SK-N-SH (cell line): ENCODE measurements around the gene SEMA3D. TPM values are rescaled to one million over a fixed set of nuclear protein-coding genes. Genes with fewer than 3 reads are reported as not detected.
A peak's percentile ranks its signal among the peaks of the same experiment; 100 is the strongest.

Experiments used
- CTCF ChIA-PET: fragments of 300-600, 350-600 bp; formaldehyde crosslinking; extraction: SDS; loops from one replicate; lab custom pipeline; 2021; lab: Yijun Ruan, JAX
- POLR2A ChIA-PET: fragments of 350-600 bp; sonication (Branson Sonifier 250); formaldehyde crosslinking; extraction: SDS; loops from one replicate; lab custom pipeline; 2020; ENCODE audit warnings: antibody characterized with exemption, inconsistent platforms; lab: Yijun Ruan, JAX
- DNase-seq: peaks from one replicate; pipeline ENCODE4 v3.0.0; 2012
- H2AFZ ChIP-seq: fragments of 200-600 bp; sonication (generic); 2 replicates; pipeline ENCODE4 v1.8.1; 2016; ENCODE audit warnings: antibody characterized with exemption, mild to moderate bottlenecking, low read depth
- H3F3A ChIP-seq: fragments of 200-600 bp; sonication (generic); replicated peaks from 2 replicates; pipeline ENCODE3; 2016; ENCODE audit warnings: antibody characterized with exemption, mild to moderate bottlenecking; ENCODE audit not compliant: insufficient read depth
- H3K27ac ChIP-seq, 2 experiments: fragments of 200-500 bp in 1 of 2; fragments of 200-600 bp in 1 of 2; sonication (Bioruptor generic) in 1 of 2; sonication (generic), shearing (Covaris generic) in 1 of 2; 2 replicates each; pipeline versions ENCODE4 v1.5.1 to v1.6.1; 2014 to 2016; ENCODE audit warnings: low read depth in 2 of 2, inconsistent platforms in 1 of 2, low read length in 1 of 2, mild to moderate bottlenecking in 1 of 2, mixed read lengths in 1 of 2
- H3K27me3 ChIP-seq: fragments of 200-600 bp; sonication (generic), shearing (Covaris generic); 2 replicates; pipeline ENCODE4 v1.6.1; 2016; ENCODE audit warnings: mixed run types; ENCODE audit not compliant: insufficient read depth
- H3K36me3 ChIP-seq, 2 experiments: fragments of 200-500 bp in 1 of 2; fragments of 200-600 bp in 1 of 2; sonication (Bioruptor generic) in 1 of 2; sonication (generic) in 1 of 2; replicated peaks in 1 of 2; 2 replicates each; pipeline versions ENCODE3 to v1.5.1; 2014 to 2016; ENCODE audit warnings: low read length in 1 of 2, mild to moderate bottlenecking in 1 of 2; ENCODE audit not compliant: insufficient read depth in 2 of 2, control insufficient read depth in 1 of 2
- H3K4me1 ChIP-seq, 2 experiments: fragments of 200-500 bp in 1 of 2; fragments of 200-600 bp in 1 of 2; sonication (Bioruptor generic) in 1 of 2; sonication (generic), shearing (Covaris generic) in 1 of 2; 2 replicates each; pipeline versions ENCODE4 v1.5.1 to v1.6.1; 2014 to 2016; ENCODE audit warnings: low read depth in 1 of 2, low read length in 1 of 2, mixed run types in 1 of 2; ENCODE audit not compliant: insufficient read depth in 2 of 2, control insufficient read depth in 1 of 2
- H3K4me2 ChIP-seq: fragments of 200-600 bp; sonication (generic), shearing (Covaris generic); 2 replicates; pipeline ENCODE4 v1.6.1; 2017; ENCODE audit warnings: mixed run types
- H3K4me3 ChIP-seq, 2 experiments: fragments of 200-500 bp in 1 of 2; fragments of 200-600 bp in 1 of 2; sonication (Bioruptor generic) in 1 of 2; sonication (generic), shearing (Covaris generic) in 1 of 2; 2 replicates each; pipeline versions ENCODE4 v1.5.1 to v1.8.1; 2014 to 2016; ENCODE audit warnings: low read depth in 2 of 2, inconsistent platforms in 1 of 2, low read length in 1 of 2, mild to moderate bottlenecking in 1 of 2, mixed read lengths in 1 of 2, moderate library complexity in 1 of 2
- H3K79me2 ChIP-seq: fragments of 200-600 bp; sonication (generic); 2 replicates; pipeline ENCODE4 v1.8.1; 2017; ENCODE audit warnings: mild to moderate bottlenecking; ENCODE audit not compliant: insufficient read depth
- H3K9ac ChIP-seq: fragments of 200-600 bp; sonication (generic); 2 replicates; pipeline ENCODE4 v1.6.1; 2017; ENCODE audit warnings: mixed run types
- H3K9me2 ChIP-seq: fragments of 200-600 bp; sonication (generic); 2 replicates; pipeline ENCODE4 v1.6.1; 2017; ENCODE audit warnings: mixed run types
- H3K9me3 ChIP-seq: fragments of 200-600 bp; sonication (generic); 2 replicates; pipeline ENCODE4 v1.6.1; 2017; ENCODE audit warnings: mixed run types, mild to moderate bottlenecking, moderate library complexity
- H4K20me1 ChIP-seq: fragments of 200-600 bp; sonication (generic); 2 replicates; pipeline ENCODE4 v1.6.1; 2017; ENCODE audit warnings: mild to moderate bottlenecking, mixed run types; ENCODE audit not compliant: insufficient read depth
- FOSL2 ChIP-seq: IDR thresholded peaks from 2 replicates; pipeline ENCODE4 v1.4.0; 2012; ENCODE audit warnings: low read depth, mild to moderate bottlenecking, moderate library complexity, borderline replicate concordance
- FOXJ3 ChIP-seq: sonication (generic); formaldehyde crosslinking; IDR thresholded peaks from 2 replicates; pipeline ENCODE4 v1.5.1; 2020; ENCODE audit warnings: mild to moderate bottlenecking, missing genetic modification reagents
- GATA2 ChIP-seq: sonication (generic); formaldehyde crosslinking; IDR thresholded peaks from 2 replicates; pipeline ENCODE4 v1.5.0; 2020; ENCODE audit warnings: mild to moderate bottlenecking, missing genetic modification reagents
- JUND ChIP-seq: IDR thresholded peaks from 2 replicates; pipeline ENCODE4 v1.4.0; 2012
- RAD21 ChIP-seq: IDR thresholded peaks from 2 replicates; pipeline ENCODE4 v1.6.1; 2012; ENCODE audit warnings: mild to moderate bottlenecking, low read length
- RCOR1 ChIP-seq: fragments of 150-350 bp; IDR thresholded peaks from 2 replicates; pipeline ENCODE4 v1.6.1; 2017; ENCODE audit warnings: antibody characterized with exemption, low read length
- SIN3A ChIP-seq: IDR thresholded peaks from 2 replicates; pipeline ENCODE4 v1.6.1; 2012; ENCODE audit warnings: low read depth, mild to moderate bottlenecking, low read length, moderate library complexity, borderline replicate concordance
- SMC3 ChIP-seq: IDR thresholded peaks from 2 replicates; pipeline ENCODE4 v1.6.1; 2012; ENCODE audit warnings: low read depth, low read length, improper control_type of control experiment
- TEAD4 ChIP-seq: IDR thresholded peaks from 2 replicates; pipeline ENCODE4 v1.4.0; 2012; ENCODE audit warnings: mild to moderate bottlenecking, borderline replicate concordance; ENCODE audit not compliant: insufficient read depth
- WGBS: methylation state at CpG from one replicate; pipeline ENCODE4 v1.1.6; 2017; ENCODE audit warnings: low lambda C conversion rate; 5-methylcytosine and 5-hydroxymethylcytosine counted together
- polyA plus RNA-seq, 3 experiments: library from polyadenylated mRNA; depleted of rRNA; stranded (reverse); fragments of >200 nt; gene quantifications; 2 replicates each; pipeline ENCODE4 v1.2.3, GENCODE V29; 2012
- TF ChIP-seq, protein P1 (sequence below): IDR thresholded peaks from 2 replicates; pipeline ENCODE4 v1.4.0; 2012; ENCODE audit warnings: low read depth, borderline replicate concordance
- TF ChIP-seq, protein P2 (sequence below): IDR thresholded peaks from 2 replicates; pipeline ENCODE4 v1.4.0; 2012; ENCODE audit warnings: low read depth, borderline replicate concordance

The SEMA3D gene
- polyA plus RNA-seq, 1 of the 3 experiments (the other 2 are of a cell fraction), result 30.1 TPM

DNA sequence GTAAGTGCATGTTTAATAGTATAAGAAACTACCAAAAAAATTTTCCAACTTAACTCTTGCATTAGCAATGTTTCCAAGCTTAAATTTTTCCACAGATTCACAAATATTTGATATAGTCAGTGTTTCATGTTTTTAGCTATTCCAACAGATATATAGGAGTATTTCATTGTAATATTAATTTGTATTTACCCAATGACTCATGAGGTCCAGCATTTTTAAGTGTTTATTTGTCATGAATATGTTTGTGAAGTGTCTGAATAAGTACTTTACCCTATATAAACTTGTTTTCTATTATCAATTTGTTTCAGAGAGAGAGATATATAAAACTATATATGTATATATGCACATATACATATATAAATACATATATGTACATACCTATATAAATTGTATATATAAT is 71.0 kb downstream of the SEMA3D start:
- Histone ChIP-seq H4K20me1 (no peaks in the 10 kb centered on the region), H3K36me3 (peaks cover 0 to 5% of the 10 kb centered on the region in 2 experiments), H3K9me3 (no peaks in the 10 kb centered on the region), H3K4me2 (no peak overlapping the region), H3K27ac (no peak overlapping the region), H3F3A (no peaks in the 10 kb centered on the region), H3K4me3 (no peak overlapping the region), H2AFZ (no peak overlapping the region), H3K9ac (no peak overlapping the region), H3K79me2 (no peaks in the 10 kb centered on the region), H3K9me2 (no peaks in the 10 kb centered on the region), H3K27me3 (no peaks in the 10 kb centered on the region), H3K4me1 (no peaks in the 10 kb centered on the region; a peak in 2 of 4 replicates)
- DNase-seq, result no peak
- CTCF ChIA-PET, result no interaction called here
- TF ChIP-seq TEAD4 (no peak), SMC3 (no peak), RAD21 (no peak), RCOR1 (no peak), FOXJ3 (CRISPR knock-in tag) (no peak), FOSL2 (no peak), GATA2 (CRISPR knock-in tag) (no peak)
- TF ChIP-seq, protein P1, sequence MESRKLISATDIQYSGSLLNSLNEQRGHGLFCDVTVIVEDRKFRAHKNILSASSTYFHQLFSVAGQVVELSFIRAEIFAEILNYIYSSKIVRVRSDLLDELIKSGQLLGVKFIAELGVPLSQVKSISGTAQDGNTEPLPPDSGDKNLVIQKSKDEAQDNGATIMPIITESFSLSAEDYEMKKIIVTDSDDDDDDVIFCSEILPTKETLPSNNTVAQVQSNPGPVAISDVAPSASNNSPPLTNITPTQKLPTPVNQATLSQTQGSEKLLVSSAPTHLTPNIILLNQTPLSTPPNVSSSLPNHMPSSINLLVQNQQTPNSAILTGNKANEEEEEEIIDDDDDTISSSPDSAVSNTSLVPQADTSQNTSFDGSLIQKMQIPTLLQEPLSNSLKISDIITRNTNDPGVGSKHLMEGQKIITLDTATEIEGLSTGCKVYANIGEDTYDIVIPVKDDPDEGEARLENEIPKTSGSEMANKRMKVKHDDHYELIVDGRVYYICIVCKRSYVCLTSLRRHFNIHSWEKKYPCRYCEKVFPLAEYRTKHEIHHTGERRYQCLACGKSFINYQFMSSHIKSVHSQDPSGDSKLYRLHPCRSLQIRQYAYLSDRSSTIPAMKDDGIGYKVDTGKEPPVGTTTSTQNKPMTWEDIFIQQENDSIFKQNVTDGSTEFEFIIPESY, result no peak
- TF ChIP-seq, protein P2, sequence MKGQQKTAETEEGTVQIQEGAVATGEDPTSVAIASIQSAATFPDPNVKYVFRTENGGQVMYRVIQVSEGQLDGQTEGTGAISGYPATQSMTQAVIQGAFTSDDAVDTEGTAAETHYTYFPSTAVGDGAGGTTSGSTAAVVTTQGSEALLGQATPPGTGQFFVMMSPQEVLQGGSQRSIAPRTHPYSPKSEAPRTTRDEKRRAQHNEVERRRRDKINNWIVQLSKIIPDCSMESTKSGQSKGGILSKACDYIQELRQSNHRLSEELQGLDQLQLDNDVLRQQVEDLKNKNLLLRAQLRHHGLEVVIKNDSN, result no peak
- POLR2A ChIA-PET, result no interaction called here

DNA sequence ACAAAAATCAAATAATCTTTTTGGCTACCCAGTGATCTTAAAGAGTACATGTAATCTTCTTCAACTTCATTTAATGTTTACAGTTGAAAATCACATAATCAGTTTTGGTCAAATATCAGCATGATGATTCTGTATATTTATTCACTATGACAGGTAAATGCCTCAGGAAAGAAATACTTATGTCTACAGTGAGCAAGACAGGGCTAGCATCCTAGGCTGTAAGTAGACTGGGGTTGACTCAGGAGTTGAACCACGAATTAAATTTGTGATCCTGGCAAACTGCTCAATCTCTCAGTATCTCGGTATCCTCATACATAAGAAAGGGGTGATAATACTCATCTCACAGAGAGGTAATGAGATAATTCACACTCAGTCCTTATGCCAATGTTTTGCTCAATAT is 71.8 kb downstream of the SEMA3D start:
- no peaks in the 10 kb centered on the region for H3K27me3 ChIP-seq
- CTCF ChIA-PET, result no interaction called here
- no peaks in the 10 kb centered on the region for H3K9me2 ChIP-seq
- no peaks in the 10 kb centered on the region for H4K20me1 ChIP-seq
- H3K4me3 ChIP-seq, result no peak overlapping the region
- H3K79me2 ChIP-seq, result no peaks in the 10 kb centered on the region
- POLR2A ChIA-PET, result no interaction called here
- no peaks in the 10 kb centered on the region; a peak in 2 of 4 replicates for H3K4me1 ChIP-seq
- no peak for TF ChIP-seq TEAD4
- TF ChIP-seq SIN3A, result no peak
- no peak for TF ChIP-seq GATA2 (CRISPR knock-in tag)
- no peak for TF ChIP-seq JUND
- DNase-seq, result peak; percentile 3
- no peak overlapping the region for H3K9ac ChIP-seq
- H3K4me2 ChIP-seq, result no peak overlapping the region
- no peaks in the 10 kb centered on the region for H3F3A ChIP-seq
- WGBS, result 79% methylated on average over 2 of the region's 2 CpGs
- H3K27ac ChIP-seq, result no peak overlapping the region
- no peaks in the 10 kb centered on the region for H3K9me3 ChIP-seq
- H3K36me3 ChIP-seq, result peaks cover 0 to 5% of the 10 kb centered on the region in 2 experiments
- no peak overlapping the region for H2AFZ ChIP-seq
